ENCODE results near the gene OXLD1. TPM values are rescaled to one million over a fixed set of nuclear protein-coding genes. Genes with fewer than 3 reads are reported as not detected.
A peak's percentile ranks its signal among the peaks of the same experiment; 100 is the strongest.

Gene OXLD1
- total RNA-seq, 1 donor from 2014 or later, result 24.7 TPM

- Mint-ChIP-seq H3K4me3 (ENCODE audit: unreplicated experiment) (no peak overlapping the region), H3K9me3 (ENCODE audit: unreplicated experiment) (no peaks in the 10 kb centered on the region), H3K36me3 (ENCODE audit: unreplicated experiment) (no peaks in the 10 kb centered on the region), H3K27ac (ENCODE audit: unreplicated experiment) (no peak overlapping the region), H3K4me1 (ENCODE audit: low read depth, unreplicated experiment) (peaks cover 2% of the 10 kb centered on the region), H3K27me3 (ENCODE audit: unreplicated experiment) (peaks cover 2% of the 10 kb centered on the region)
- TF ChIP-seq, protein P1, sequence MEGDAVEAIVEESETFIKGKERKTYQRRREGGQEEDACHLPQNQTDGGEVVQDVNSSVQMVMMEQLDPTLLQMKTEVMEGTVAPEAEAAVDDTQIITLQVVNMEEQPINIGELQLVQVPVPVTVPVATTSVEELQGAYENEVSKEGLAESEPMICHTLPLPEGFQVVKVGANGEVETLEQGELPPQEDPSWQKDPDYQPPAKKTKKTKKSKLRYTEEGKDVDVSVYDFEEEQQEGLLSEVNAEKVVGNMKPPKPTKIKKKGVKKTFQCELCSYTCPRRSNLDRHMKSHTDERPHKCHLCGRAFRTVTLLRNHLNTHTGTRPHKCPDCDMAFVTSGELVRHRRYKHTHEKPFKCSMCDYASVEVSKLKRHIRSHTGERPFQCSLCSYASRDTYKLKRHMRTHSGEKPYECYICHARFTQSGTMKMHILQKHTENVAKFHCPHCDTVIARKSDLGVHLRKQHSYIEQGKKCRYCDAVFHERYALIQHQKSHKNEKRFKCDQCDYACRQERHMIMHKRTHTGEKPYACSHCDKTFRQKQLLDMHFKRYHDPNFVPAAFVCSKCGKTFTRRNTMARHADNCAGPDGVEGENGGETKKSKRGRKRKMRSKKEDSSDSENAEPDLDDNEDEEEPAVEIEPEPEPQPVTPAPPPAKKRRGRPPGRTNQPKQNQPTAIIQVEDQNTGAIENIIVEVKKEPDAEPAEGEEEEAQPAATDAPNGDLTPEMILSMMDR (IDR thresholded peaks at IDR 0.05; ENCODE audit: partially characterized antibody, unreplicated experiment), result no peak
- no peak for DNase-seq
These were observed 7.3 kb upstream of the OXLD1 start for GRCh38 chr17:81673561-81674258.

DNA sequence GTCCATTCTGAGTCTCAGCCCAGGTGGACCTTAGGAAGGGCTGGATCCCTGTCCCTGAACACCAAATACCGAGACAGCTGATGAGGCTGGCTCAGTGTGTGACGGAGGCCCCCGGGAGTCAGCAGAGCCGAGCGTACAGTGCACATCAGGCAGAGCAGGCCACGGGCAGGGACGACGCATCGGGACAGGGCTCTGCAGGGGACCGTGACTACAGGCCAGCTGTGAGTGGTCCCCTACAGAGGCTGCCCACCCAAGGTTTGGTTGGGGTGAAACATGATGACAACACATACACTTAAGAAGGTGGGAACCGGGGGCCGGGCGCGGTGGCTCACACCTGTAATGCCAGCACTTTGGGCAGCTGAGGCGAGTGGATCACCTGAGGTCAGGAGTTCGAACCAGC, 6.5 kb upstream of the OXLD1 start:
- H3K27ac Mint-ChIP-seq (ENCODE audit: unreplicated experiment), result no peak overlapping the region
- TF ChIP-seq, protein P1 (IDR thresholded peaks at IDR 0.05; ENCODE audit: partially characterized antibody, unreplicated experiment), result no peak
- H3K4me1 Mint-ChIP-seq (ENCODE audit: low read depth, unreplicated experiment), result peaks cover 3% of the 10 kb centered on the region
- DNase-seq, result no peak
- H3K27me3 Mint-ChIP-seq (ENCODE audit: unreplicated experiment), result peaks cover 2% of the 10 kb centered on the region
- no peaks in the 10 kb centered on the region for H3K9me3 Mint-ChIP-seq (ENCODE audit: unreplicated experiment)
- no peak overlapping the region for H3K4me3 Mint-ChIP-seq (ENCODE audit: unreplicated experiment)
- no peaks in the 10 kb centered on the region for H3K36me3 Mint-ChIP-seq (ENCODE audit: unreplicated experiment)

DNA sequence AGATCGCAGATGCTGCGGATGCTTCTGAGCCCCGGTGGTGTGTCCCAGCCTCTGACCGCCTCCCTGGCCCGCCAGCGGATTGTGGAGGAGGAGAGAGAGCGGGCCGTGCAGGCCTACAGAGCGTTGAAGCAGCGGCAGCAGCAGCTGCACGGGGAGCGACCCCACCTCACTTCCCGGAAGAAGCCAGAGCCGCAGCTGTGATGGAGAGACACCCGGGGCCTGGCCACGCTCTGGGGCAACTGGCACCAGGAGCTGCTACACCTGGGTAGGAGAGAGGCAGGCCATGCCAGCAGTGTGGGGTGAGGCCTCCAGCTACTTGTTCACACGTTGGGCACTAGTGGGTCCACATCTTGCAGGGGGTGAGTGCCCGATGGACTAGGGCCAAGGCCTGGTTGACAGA, 6.1 kb upstream of the OXLD1 start:
- no peaks in the 10 kb centered on the region for H3K27me3 Mint-ChIP-seq (ENCODE audit: unreplicated experiment)
- no peak overlapping the region for H3K27ac Mint-ChIP-seq (ENCODE audit: unreplicated experiment)
- DNase-seq, result no peak
- no peak overlapping the region for H3K4me3 Mint-ChIP-seq (ENCODE audit: unreplicated experiment)
- H3K9me3 Mint-ChIP-seq (ENCODE audit: unreplicated experiment), result no peaks in the 10 kb centered on the region
- TF ChIP-seq, protein P1 (IDR thresholded peaks at IDR 0.05; ENCODE audit: partially characterized antibody, unreplicated experiment), result no peak
- H3K4me1 Mint-ChIP-seq (ENCODE audit: low read depth, unreplicated experiment), result peaks cover 6% of the 10 kb centered on the region
- no peaks in the 10 kb centered on the region for H3K36me3 Mint-ChIP-seq (ENCODE audit: unreplicated experiment)

DNA sequence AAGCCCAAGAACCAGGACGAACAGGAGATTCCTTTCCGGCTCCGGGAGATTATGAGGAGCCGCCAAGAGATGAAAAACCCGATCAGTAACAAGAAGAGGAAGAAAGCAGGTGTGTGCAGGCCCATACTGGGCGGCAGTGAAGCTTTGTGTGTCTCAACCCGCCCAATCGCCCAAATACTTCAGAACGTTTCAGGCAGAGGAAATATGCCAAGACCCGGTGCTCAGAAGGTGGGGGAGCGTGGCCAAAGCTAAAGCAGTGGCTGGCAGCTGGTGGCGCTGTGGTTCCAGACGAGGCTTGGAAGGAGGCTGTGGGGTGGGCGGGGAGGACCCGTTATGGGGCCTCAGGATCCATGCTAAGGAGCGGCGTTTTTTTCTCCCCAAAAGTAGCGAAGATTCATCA, 1.3 kb upstream of the OXLD1 start:
- Mint-ChIP-seq H3K36me3 (ENCODE audit: unreplicated experiment) (no peaks in the 10 kb centered on the region), H3K27ac (ENCODE audit: unreplicated experiment) (peak overlapping the region; percentile 62), H3K4me1 (ENCODE audit: low read depth, unreplicated experiment) (peaks cover 18% of the 10 kb centered on the region), H3K9me3 (ENCODE audit: unreplicated experiment) (peaks cover 1% of the 10 kb centered on the region), H3K4me3 (ENCODE audit: unreplicated experiment) (peak overlapping the region; percentile 95), H3K27me3 (ENCODE audit: unreplicated experiment) (peaks cover 2% of the 10 kb centered on the region)
- DNase-seq, result peak; percentile 39
- TF ChIP-seq, protein P1 (IDR thresholded peaks at IDR 0.05; ENCODE audit: partially characterized antibody, unreplicated experiment), result no peak

- no peak for DNase-seq
- no peaks in the 10 kb centered on the region for H3K36me3 Mint-ChIP-seq (ENCODE audit: unreplicated experiment)
- H3K9me3 Mint-ChIP-seq (ENCODE audit: unreplicated experiment), result peaks cover 3% of the 10 kb centered on the region
These were observed 388 bp downstream of the OXLD1 start for GRCh38 chr17:81666092-81666341.

More at GRCh38 chr17:81666092-81666341, 388 bp downstream of the OXLD1 start:
- H3K27me3 Mint-ChIP-seq (ENCODE audit: unreplicated experiment), result peaks cover 2% of the 10 kb centered on the region
- TF ChIP-seq, protein P1 (IDR thresholded peaks at IDR 0.05; ENCODE audit: partially characterized antibody, unreplicated experiment), result no peak
- peak overlapping the region; percentile 93 for H3K27ac Mint-ChIP-seq (ENCODE audit: unreplicated experiment)
- H3K4me3 Mint-ChIP-seq (ENCODE audit: unreplicated experiment), result peak overlapping the region; percentile 98
- peaks cover 18% of the 10 kb centered on the region for H3K4me1 Mint-ChIP-seq (ENCODE audit: low read depth, unreplicated experiment)
